H9 (cell line): ENCODE measurements around the gene SH3RF3. TPM values are rescaled to one million over a fixed set of nuclear protein-coding genes. Genes with fewer than 3 reads are reported as not detected.

ENCODE experiments used
- DNase-seq: peaks from one replicate; pipeline ENCODE4 v3.0.0-alpha.2; 2017
- H2AFZ ChIP-seq: one replicate; pipeline ENCODE4 v1.6.1; 2013; ENCODE audit warnings: mild to moderate bottlenecking, low read length, control low read depth, moderate library complexity
- H2AK5ac ChIP-seq: 2 replicates; pipeline ENCODE4 v1.6.1; 2013; ENCODE audit warnings: low read length, control low read depth, mixed read lengths; ENCODE audit not compliant: insufficient read length
- H2BK120ac ChIP-seq: one replicate; pipeline ENCODE4 v1.6.1; 2013; ENCODE audit warnings: low read depth, mild to moderate bottlenecking, low read length, control low read depth, inconsistent platforms; ENCODE audit not compliant: poor library complexity, severe bottlenecking
- H2BK12ac ChIP-seq: 2 replicates; pipeline ENCODE4 v1.6.1; 2013; ENCODE audit warnings: low read length, control low read depth, mixed read lengths, low read depth; ENCODE audit not compliant: insufficient read length
- H2BK15ac ChIP-seq: 2 replicates; pipeline ENCODE4 v1.6.1; 2013; ENCODE audit warnings: low read depth, low read length, control low read depth
- H2BK20ac ChIP-seq: one replicate; pipeline ENCODE4 v1.6.1; 2013; ENCODE audit warnings: low read depth, mild to moderate bottlenecking, low read length, control low read depth, inconsistent platforms; ENCODE audit not compliant: poor library complexity, severe bottlenecking
- H2BK5ac ChIP-seq: 2 replicates; pipeline ENCODE4 v1.6.1; 2013; ENCODE audit warnings: low read length, control low read depth, mixed read lengths; ENCODE audit not compliant: insufficient read length
- H3K14ac ChIP-seq: 2 replicates; pipeline ENCODE4 v1.6.1; 2013; ENCODE audit warnings: low read length, control low read depth; ENCODE audit not compliant: insufficient read depth
- H3K18ac ChIP-seq: 2 replicates; pipeline ENCODE4 v1.6.1; 2013; ENCODE audit warnings: low read depth, mild to moderate bottlenecking, mixed read lengths, low read length, control low read depth; ENCODE audit not compliant: insufficient read length
- H3K23ac ChIP-seq: 2 replicates; pipeline ENCODE4 v1.6.1; 2013; ENCODE audit warnings: low read length, control low read depth, mixed read lengths, low read depth; ENCODE audit not compliant: insufficient read length
- H3K23me2 ChIP-seq: 2 replicates; pipeline ENCODE4 v1.6.1; 2013; ENCODE audit warnings: low read depth, mild to moderate bottlenecking, mixed read lengths, low read length, control low read depth; ENCODE audit not compliant: insufficient read length, poor library complexity, severe bottlenecking
- H3K27ac ChIP-seq: 2 replicates; pipeline ENCODE4 v1.5.1; 2013; ENCODE audit warnings: low read length, control low read depth, mixed read lengths, low read depth; ENCODE audit not compliant: insufficient read length
- H3K27me3 ChIP-seq: 2 replicates; pipeline ENCODE4 v1.6.1; 2013; ENCODE audit warnings: low read length, control low read depth, inconsistent platforms; ENCODE audit not compliant: insufficient read depth
- H3K4ac ChIP-seq: 2 replicates; pipeline ENCODE4 v1.6.1; 2013; ENCODE audit warnings: low read depth, mild to moderate bottlenecking, control low read depth, inconsistent platforms, low read length, moderate library complexity
- H3K4me1 ChIP-seq: 2 replicates; pipeline ENCODE4 v1.6.1; 2013; ENCODE audit warnings: low read length, control low read depth, inconsistent platforms; ENCODE audit not compliant: insufficient read depth
- H3K4me2 ChIP-seq: 2 replicates; pipeline ENCODE4 v1.6.1; 2013; ENCODE audit warnings: low read length, control low read depth, mixed read lengths; ENCODE audit not compliant: insufficient read length, insufficient read depth
- H3K56ac ChIP-seq: 2 replicates; pipeline ENCODE4 v1.6.1; 2013; ENCODE audit warnings: low read depth, mild to moderate bottlenecking, mixed read lengths, low read length, control low read depth; ENCODE audit not compliant: insufficient read length
- H3K79me1 ChIP-seq: 2 replicates; pipeline ENCODE4 v1.6.1; 2013; ENCODE audit warnings: low read depth, mild to moderate bottlenecking, moderate library complexity, low read length, control low read depth, inconsistent platforms; ENCODE audit not compliant: insufficient read depth, poor library complexity, severe bottlenecking
- H3K79me2 ChIP-seq: 2 replicates; pipeline ENCODE4 v1.6.1; 2013; ENCODE audit warnings: low read length, control low read depth, inconsistent platforms; ENCODE audit not compliant: insufficient read depth
- H3K9ac ChIP-seq: 2 replicates; pipeline ENCODE4 v1.6.1; 2013; ENCODE audit warnings: low read length, control low read depth, mixed read lengths; ENCODE audit not compliant: insufficient read length; ENCODE audit errors: extremely low read depth
- H3K9me3 ChIP-seq: one replicate; pipeline ENCODE4 v1.6.1; 2013; ENCODE audit warnings: low read depth, low read length, inconsistent platforms; ENCODE audit not compliant: control insufficient read depth
- H3T11ph ChIP-seq: one replicate; pipeline ENCODE4 v1.6.1; 2013; ENCODE audit warnings: mild to moderate bottlenecking, low read length, control low read depth, inconsistent platforms
- H4K20me1 ChIP-seq: one replicate; pipeline ENCODE4 v1.6.1; 2013; ENCODE audit not compliant: control insufficient read depth, insufficient read length, insufficient read depth
- H4K5ac ChIP-seq: 2 replicates; pipeline ENCODE4 v1.6.1; 2013; ENCODE audit warnings: low read depth, mild to moderate bottlenecking, mixed read lengths, low read length, control low read depth; ENCODE audit not compliant: insufficient read length
- H4K8ac ChIP-seq: replicated peaks from 2 replicates; pipeline ENCODE4 v1.6.1; 2013; ENCODE audit warnings: low read length, control low read depth, mixed read lengths, low read depth; ENCODE audit not compliant: insufficient read length
- H4K91ac ChIP-seq: 2 replicates; pipeline ENCODE4 v1.6.1; 2013; ENCODE audit warnings: low read depth, mild to moderate bottlenecking, moderate library complexity, mixed read lengths, low read length, control low read depth; ENCODE audit not compliant: insufficient read length
- H3K27ac Mint-ChIP-seq, 3 experiments: 2 replicates in 2 of 3; 3 replicates in 1 of 3; pipeline ENCODE4 v1.8.0; 2020 to 2021; ENCODE audit warnings: mixed read lengths in 3 of 3, mild to moderate bottlenecking in 1 of 3, moderate library complexity in 1 of 3
- H3K27me3 Mint-ChIP-seq: 2 replicates; pipeline ENCODE4 v1.8.0; 2021; ENCODE audit warnings: low read depth, mild to moderate bottlenecking, moderate library complexity, mixed read lengths
- H3K36me3 Mint-ChIP-seq, 3 experiments: 2 replicates in 2 of 3; 3 replicates in 1 of 3; pipeline ENCODE4 v1.8.0; 2020 to 2021; ENCODE audit warnings: low read depth in 3 of 3, mixed read lengths in 3 of 3; ENCODE audit not compliant: insufficient read depth in 1 of 3
- H3K4me1 Mint-ChIP-seq, 2 experiments: 2 replicates each; pipeline ENCODE4 v1.8.0; 2020; ENCODE audit warnings: mixed read lengths in 2 of 2
- H3K4me3 Mint-ChIP-seq, 2 experiments: 2 replicates in 1 of 2; 3 replicates in 1 of 2; pipeline ENCODE4 v1.8.0; 2020 to 2021; ENCODE audit warnings: mild to moderate bottlenecking in 2 of 2, mixed read lengths in 2 of 2, moderate library complexity in 1 of 2
- H3K9me3 Mint-ChIP-seq, 2 experiments: 2 replicates in 1 of 2; 3 replicates in 1 of 2; pipeline ENCODE4 v1.8.0; 2020; ENCODE audit warnings: mild to moderate bottlenecking in 2 of 2, mixed read lengths in 2 of 2, moderate library complexity in 1 of 2
- WGBS: extraction: QIAGEN DNeasy Blood & Tissue Kit; methylation state at CpG from one replicate; pipeline ENCODE4 v1.1.7; 2013; ENCODE audit warnings: missing lambda C conversion rate, low lambda C conversion rate, mixed read lengths; ENCODE audit not compliant: insufficient read length; ENCODE audit errors: extremely low coverage; 5-methylcytosine and 5-hydroxymethylcytosine counted together
- total RNA-seq: library from RNA; stranded (reverse); gene quantifications from 2 replicates; pipeline ENCODE4 v1.2.1, GENCODE V29; 2021
- TF ChIP-seq, protein P1 (sequence below): fragments of 200-600 bp; sonication (generic); conservative IDR thresholded peaks from 3 replicates; pipeline ENCODE4 v1.8.0; 2021; ENCODE audit warnings: antibody characterized with exemption, mild to moderate bottlenecking

The SH3RF3 gene
- total RNA-seq, 1 experiment from 2014 or later: 0.46 TPM

DNA sequence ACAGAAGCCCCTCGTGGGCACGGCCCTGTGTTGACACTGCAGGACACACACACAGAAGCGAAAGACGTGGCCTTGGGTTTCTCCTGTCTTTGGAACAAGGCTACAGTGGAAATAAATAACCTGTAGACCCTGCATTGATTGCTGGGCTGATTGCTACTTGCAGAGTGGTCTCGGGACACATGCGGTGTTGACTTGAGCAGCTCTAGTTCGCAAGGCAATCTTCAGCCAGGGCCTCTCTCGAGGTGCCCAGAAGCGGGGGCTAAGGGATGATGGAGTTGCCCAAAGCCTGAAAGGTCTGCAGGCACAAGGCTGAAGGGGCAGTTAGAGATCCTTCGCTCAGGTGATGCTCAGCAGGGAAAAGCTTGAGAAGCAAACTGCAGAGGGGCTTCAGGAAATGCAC is 304.5 kb downstream of the SH3RF3 start:
- no peaks in the 10 kb centered on the region for H3K23me2 ChIP-seq
- H2BK20ac ChIP-seq: no peak overlapping the region
- H3K9ac ChIP-seq: no peak overlapping the region
- H3K18ac ChIP-seq: no peak overlapping the region
- no peak overlapping the region for H4K91ac ChIP-seq
- H3K4me3 Mint-ChIP-seq: no peak overlapping the region; a peak in 1 of 5 replicates
- TF ChIP-seq, protein P1, sequence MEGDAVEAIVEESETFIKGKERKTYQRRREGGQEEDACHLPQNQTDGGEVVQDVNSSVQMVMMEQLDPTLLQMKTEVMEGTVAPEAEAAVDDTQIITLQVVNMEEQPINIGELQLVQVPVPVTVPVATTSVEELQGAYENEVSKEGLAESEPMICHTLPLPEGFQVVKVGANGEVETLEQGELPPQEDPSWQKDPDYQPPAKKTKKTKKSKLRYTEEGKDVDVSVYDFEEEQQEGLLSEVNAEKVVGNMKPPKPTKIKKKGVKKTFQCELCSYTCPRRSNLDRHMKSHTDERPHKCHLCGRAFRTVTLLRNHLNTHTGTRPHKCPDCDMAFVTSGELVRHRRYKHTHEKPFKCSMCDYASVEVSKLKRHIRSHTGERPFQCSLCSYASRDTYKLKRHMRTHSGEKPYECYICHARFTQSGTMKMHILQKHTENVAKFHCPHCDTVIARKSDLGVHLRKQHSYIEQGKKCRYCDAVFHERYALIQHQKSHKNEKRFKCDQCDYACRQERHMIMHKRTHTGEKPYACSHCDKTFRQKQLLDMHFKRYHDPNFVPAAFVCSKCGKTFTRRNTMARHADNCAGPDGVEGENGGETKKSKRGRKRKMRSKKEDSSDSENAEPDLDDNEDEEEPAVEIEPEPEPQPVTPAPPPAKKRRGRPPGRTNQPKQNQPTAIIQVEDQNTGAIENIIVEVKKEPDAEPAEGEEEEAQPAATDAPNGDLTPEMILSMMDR: no peak
- no peaks in the 10 kb centered on the region for H3K79me1 ChIP-seq
- H3K27ac ChIP-seq: no peak overlapping the region
- no peak overlapping the region for H3K4ac ChIP-seq
- H3K23ac ChIP-seq: no peak overlapping the region
- H2AK5ac ChIP-seq: no peak overlapping the region
- H3K14ac ChIP-seq: no peak overlapping the region
- no peaks in the 10 kb centered on the region for H3K4me1 ChIP-seq
- no CpG with 5 or more reads among the region's 10 CpGs for WGBS
- H2BK5ac ChIP-seq: no peak overlapping the region
- H3K4me1 Mint-ChIP-seq: peaks cover 2% of the 10 kb centered on the region in 2 experiments; a peak in 1 of 4 replicates
- no peak overlapping the region for H2BK15ac ChIP-seq
- no peaks in the 10 kb centered on the region for H3K9me3 Mint-ChIP-seq
- no peaks in the 10 kb centered on the region for H3K9me3 ChIP-seq
- H3K27ac Mint-ChIP-seq: no peak overlapping the region
- H3K56ac ChIP-seq: no peak overlapping the region
- H3K4me2 ChIP-seq: no peak overlapping the region
- H3T11ph ChIP-seq: no peak overlapping the region
- no peak overlapping the region for H4K5ac ChIP-seq
- no peaks in the 10 kb centered on the region for H3K79me2 ChIP-seq
- no peak overlapping the region for H2BK12ac ChIP-seq
- H4K20me1 ChIP-seq: no peaks in the 10 kb centered on the region
- no peak overlapping the region for H2BK120ac ChIP-seq
- H2AFZ ChIP-seq: no peak overlapping the region
- no peak overlapping the region for H4K8ac ChIP-seq
- H3K36me3 Mint-ChIP-seq: no peaks in the 10 kb centered on the region
- no peaks in the 10 kb centered on the region for H3K27me3 ChIP-seq
- DNase-seq: no peak
- H3K27me3 Mint-ChIP-seq: peaks cover 3% of the 10 kb centered on the region; the same call in 1 of the 2 replicates
